Stimulated activated CD4-positive, alpha-beta T cell treated with anti-CD3 and anti-CD28 coated beads, TNF-alpha, amount 100 ng/mL, for 4 hours (primary cell): ENCODE data around the gene G3BP1.
"Not testable (repeated sequence)": the region's sequence is repeated elsewhere in the genome, so short reads cannot be mapped to it uniquely, and the experiment has no call there.

Experiments
- DNase-seq, 3 experiments: peaks; one replicate each; pipeline ENCODE4 v3.0.0-alpha.2; 2020; ENCODE audit warnings: low read depth in 3 of 3

Gene G3BP1

GRCh38 chr5:151798674-151799073 is 26.9 kb downstream of the G3BP1 start:
- no peak for DNase-seq

- DNase-seq: no peak
Measured at GRCh38 chr5:151799407-151799806, 27.7 kb downstream of the G3BP1 start.

GRCh38 chr5:151800532-151800931 is 28.8 kb downstream of the G3BP1 start:
- no peak for DNase-seq

- DNase-seq: no peak
Measured at GRCh38 chr5:151805414-151806223, 33.9 kb downstream of the G3BP1 start.

GRCh38 chr5:151808451-151809169 is 36.9 kb downstream of the G3BP1 start:
- DNase-seq: no peak

- no peak for DNase-seq
Measured at GRCh38 chr5:151810449-151810848, 38.7 kb downstream of the G3BP1 start.

GRCh38 chr5:151810897-151811296 is 39.1 kb downstream of the G3BP1 start:
- DNase-seq: no peak

- no peak for DNase-seq
Measured at GRCh38 chr5:151811593-151812321, 40.0 kb downstream of the G3BP1 start.

GRCh38 chr5:151812757-151813309 is 41.1 kb downstream of the G3BP1 start:
- no peak for DNase-seq

- no peak for DNase-seq
Measured at GRCh38 chr5:151815051-151815450, 43.3 kb downstream of the G3BP1 start.

- DNase-seq: no peak
Measured at GRCh38 chr5:151819830-151820229, 48.1 kb downstream of the G3BP1 start.

- no peak for DNase-seq
Measured at GRCh38 chr5:151820271-151820670, 48.5 kb downstream of the G3BP1 start.

GRCh38 chr5:151820903-151821302 is 49.1 kb downstream of the G3BP1 start:
- DNase-seq: no peak

- no peak for DNase-seq
Measured at GRCh38 chr5:151822141-151822540, 50.4 kb downstream of the G3BP1 start.

GRCh38 chr5:151825445-151825844 is 53.7 kb downstream of the G3BP1 start:
- DNase-seq: no peak

- no peak for DNase-seq
Measured at GRCh38 chr5:151829370-151829769, 57.6 kb downstream of the G3BP1 start.

- not testable (repeated sequence) for DNase-seq
Measured at GRCh38 chr5:151832843-151833242, 61.1 kb downstream of the G3BP1 start.

GRCh38 chr5:151846765-151847164 is 75.0 kb downstream of the G3BP1 start:
- no peak for DNase-seq

GRCh38 chr5:151847871-151848270 is 76.1 kb downstream of the G3BP1 start:
- DNase-seq: no peak

GRCh38 chr5:151855701-151856100 is 83.9 kb downstream of the G3BP1 start:
- DNase-seq: no peak

- no peak for DNase-seq
Measured at GRCh38 chr5:151856861-151857260, 85.1 kb downstream of the G3BP1 start.

GRCh38 chr5:151860867-151861266 is 89.1 kb downstream of the G3BP1 start:
- not testable (repeated sequence) for DNase-seq
